HEK293T (cell line): ENCODE data around the gene DENND6A.

Source experiments
- CTCF ChIA-PET: fragments of 350-600 bp; formaldehyde crosslinking; extraction: SDS; loops from one replicate; lab custom pipeline; 2021; ENCODE audit warnings: antibody characterized with exemption, inconsistent platforms; lab: Yijun Ruan, JAX
- POLR2A ChIA-PET: fragments of 350-600 bp; formaldehyde crosslinking; extraction: SDS; loops from one replicate; lab custom pipeline; 2020; ENCODE audit warnings: antibody characterized with exemption, inconsistent platforms; lab: Yijun Ruan, JAX
- DNase-seq: peaks from one replicate; pipeline ENCODE4 v3.0.0; 2012; ENCODE audit warnings: mixed read lengths; ENCODE audit errors: extremely low spot score
- ARNT ChIP-seq: fragments of 450-650 bp; IDR thresholded peaks from 2 replicates; pipeline ENCODE4 v1.6.1; 2017; ENCODE audit warnings: mild to moderate bottlenecking
- BHLHE40 ChIP-seq: fragments of 450-650 bp; IDR thresholded peaks from 2 replicates; pipeline ENCODE4 v1.6.1; 2016; ENCODE audit warnings: mild to moderate bottlenecking, moderate library complexity, borderline replicate concordance
- CTBP1 ChIP-seq: fragments of 450-650 bp; IDR thresholded peaks from 2 replicates; pipeline ENCODE4 v1.6.1; 2016; ENCODE audit warnings: borderline replicate concordance
- ELF4 ChIP-seq: fragments of 450-650 bp; IDR thresholded peaks from 2 replicates; pipeline ENCODE4 v1.6.1; 2017; ENCODE audit warnings: antibody characterized with exemption
- FOXA1 ChIP-seq: fragments of 450-650 bp; IDR thresholded peaks from 2 replicates; pipeline ENCODE4 v1.6.1; 2016; ENCODE audit warnings: mild to moderate bottlenecking
- FOXK2 ChIP-seq: fragments of 450-650 bp; IDR thresholded peaks from 2 replicates; pipeline ENCODE4 v1.6.1; 2016; ENCODE audit warnings: mild to moderate bottlenecking
- FOXM1 ChIP-seq: fragments of 450-650 bp; IDR thresholded peaks from 2 replicates; pipeline ENCODE4 v1.6.1; 2017; ENCODE audit warnings: mild to moderate bottlenecking, borderline replicate concordance
- HDGF ChIP-seq: fragments of 450-650 bp; IDR thresholded peaks from 2 replicates; pipeline ENCODE4 v1.6.1; 2017; ENCODE audit warnings: antibody characterized with exemption, borderline replicate concordance
- L3MBTL2 ChIP-seq: fragments of 450-650 bp; conservative IDR thresholded peaks from 2 replicates; pipeline ENCODE4 v1.6.1; 2016; ENCODE audit warnings: mild to moderate bottlenecking
- LEF1 ChIP-seq: fragments of 450-650 bp; IDR thresholded peaks from 2 replicates; pipeline ENCODE4 v1.6.1; 2017; ENCODE audit warnings: mild to moderate bottlenecking, borderline replicate concordance
- NFRKB ChIP-seq: fragments of 450-650 bp; IDR thresholded peaks from 2 replicates; pipeline ENCODE4 v1.6.1; 2016; ENCODE audit warnings: mild to moderate bottlenecking, moderate library complexity
- SP1 ChIP-seq: fragments of 450-650 bp; IDR thresholded peaks from 2 replicates; pipeline ENCODE4 v1.6.1; 2017
- SUZ12 ChIP-seq: fragments of 450-650 bp; IDR thresholded peaks from 2 replicates; pipeline ENCODE4 v1.6.1; 2016; ENCODE audit warnings: mild to moderate bottlenecking
- TARDBP ChIP-seq: fragments of 450-650 bp; IDR thresholded peaks from 2 replicates; pipeline ENCODE4 v1.6.1; 2016
- ZNF384 ChIP-seq: fragments of 450-650 bp; IDR thresholded peaks from 2 replicates; pipeline ENCODE4 v1.6.1; 2016
- TF ChIP-seq, protein P1 (sequence below): fragments of 450-650 bp; IDR thresholded peaks from 2 replicates; pipeline ENCODE4 v1.6.1; 2016

Gene DENND6A

DNA sequence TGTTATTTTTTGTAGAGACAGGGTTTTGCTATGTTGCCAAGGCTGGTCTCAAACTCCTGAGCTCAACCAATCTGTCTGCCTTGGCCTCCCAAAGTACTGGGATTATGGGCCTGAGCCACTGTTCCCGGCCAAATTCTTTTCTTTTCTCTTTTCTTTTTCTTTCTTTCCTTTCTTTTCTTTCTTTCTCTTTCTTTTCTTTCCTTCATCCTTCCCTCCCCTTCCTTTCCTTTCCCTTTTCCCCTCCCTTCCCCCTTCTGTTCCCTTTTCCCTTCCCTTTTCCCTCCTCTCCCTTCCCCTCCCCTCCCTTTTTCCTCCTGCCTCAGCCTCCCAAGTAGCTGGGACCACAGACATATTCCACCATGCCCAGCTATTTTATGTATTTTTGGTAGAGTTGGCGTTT is 92.7 kb downstream of the DENND6A start:
- ChIA-PET POLR2A (no interaction called here), CTCF (no interaction called here)
- DNase-seq = no peak
- TF ChIP-seq NFRKB = no peak
- TF ChIP-seq TARDBP = no peak
- no peak for TF ChIP-seq FOXM1
- TF ChIP-seq, protein P1, sequence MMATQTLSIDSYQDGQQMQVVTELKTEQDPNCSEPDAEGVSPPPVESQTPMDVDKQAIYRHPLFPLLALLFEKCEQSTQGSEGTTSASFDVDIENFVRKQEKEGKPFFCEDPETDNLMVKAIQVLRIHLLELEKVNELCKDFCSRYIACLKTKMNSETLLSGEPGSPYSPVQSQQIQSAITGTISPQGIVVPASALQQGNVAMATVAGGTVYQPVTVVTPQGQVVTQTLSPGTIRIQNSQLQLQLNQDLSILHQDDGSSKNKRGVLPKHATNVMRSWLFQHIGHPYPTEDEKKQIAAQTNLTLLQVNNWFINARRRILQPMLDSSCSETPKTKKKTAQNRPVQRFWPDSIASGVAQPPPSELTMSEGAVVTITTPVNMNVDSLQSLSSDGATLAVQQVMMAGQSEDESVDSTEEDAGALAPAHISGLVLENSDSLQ = no peak
- TF ChIP-seq LEF1 = no peak
- no peak for TF ChIP-seq ARNT
- no peak for TF ChIP-seq SP1
- no peak for TF ChIP-seq ELF4
- no peak for TF ChIP-seq HDGF
- TF ChIP-seq FOXA1 = no peak
- TF ChIP-seq CTBP1 = no peak
- no peak for TF ChIP-seq ZNF384

DNA sequence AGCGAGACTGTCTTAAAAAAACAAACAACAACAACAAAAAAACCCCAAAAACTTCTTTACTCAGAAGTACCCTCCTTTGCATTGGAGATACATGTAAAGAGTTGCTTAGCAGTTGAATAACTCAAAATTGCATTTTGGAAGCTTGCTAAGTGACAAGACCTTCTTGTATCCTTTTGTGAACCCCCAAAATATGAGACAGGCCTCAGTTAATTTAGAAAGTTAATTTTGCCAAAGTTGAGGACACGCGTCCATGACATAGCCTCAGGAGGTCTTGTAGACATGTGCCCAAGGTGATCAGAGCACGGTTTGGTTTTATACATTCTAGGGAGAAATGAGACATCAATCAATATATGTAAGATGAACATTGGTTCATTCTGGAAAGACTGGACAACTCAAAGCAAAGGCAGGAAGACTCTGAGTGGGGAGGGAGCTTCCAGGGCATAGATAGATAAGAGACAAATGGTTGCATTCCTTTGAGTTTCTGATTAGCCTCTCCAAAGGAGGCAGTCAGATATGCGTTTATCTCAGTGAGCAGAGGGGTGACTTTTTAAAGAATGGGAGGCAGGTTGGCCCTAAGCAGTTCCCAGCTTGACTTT is 94.0 kb downstream of the DENND6A start:
- TF ChIP-seq ELF4 (no peak), BHLHE40 (no peak), LEF1 (no peak), ARNT (no peak), SP1 (no peak), FOXK2 (no peak), SUZ12 (no peak), NFRKB (no peak), CTBP1 (no peak), FOXA1 (no peak), FOXM1 (no peak), L3MBTL2 (no peak)
- TF ChIP-seq, protein P1 = no peak
- ChIA-PET POLR2A (interaction anchor here (0.6 to 1.9 kb wide), 2 partner anchors 43 to 157 kb away, joined by 3 to 5 read pairs; partner anchors contain the start of genes PDE12 and SLMAP), CTCF (interaction anchor here (0.7 kb wide), 1 partner anchor 501 kb away, joined by 3 read pairs; no protein-coding TSS in a partner anchor)
- no peak for DNase-seq

DNA sequence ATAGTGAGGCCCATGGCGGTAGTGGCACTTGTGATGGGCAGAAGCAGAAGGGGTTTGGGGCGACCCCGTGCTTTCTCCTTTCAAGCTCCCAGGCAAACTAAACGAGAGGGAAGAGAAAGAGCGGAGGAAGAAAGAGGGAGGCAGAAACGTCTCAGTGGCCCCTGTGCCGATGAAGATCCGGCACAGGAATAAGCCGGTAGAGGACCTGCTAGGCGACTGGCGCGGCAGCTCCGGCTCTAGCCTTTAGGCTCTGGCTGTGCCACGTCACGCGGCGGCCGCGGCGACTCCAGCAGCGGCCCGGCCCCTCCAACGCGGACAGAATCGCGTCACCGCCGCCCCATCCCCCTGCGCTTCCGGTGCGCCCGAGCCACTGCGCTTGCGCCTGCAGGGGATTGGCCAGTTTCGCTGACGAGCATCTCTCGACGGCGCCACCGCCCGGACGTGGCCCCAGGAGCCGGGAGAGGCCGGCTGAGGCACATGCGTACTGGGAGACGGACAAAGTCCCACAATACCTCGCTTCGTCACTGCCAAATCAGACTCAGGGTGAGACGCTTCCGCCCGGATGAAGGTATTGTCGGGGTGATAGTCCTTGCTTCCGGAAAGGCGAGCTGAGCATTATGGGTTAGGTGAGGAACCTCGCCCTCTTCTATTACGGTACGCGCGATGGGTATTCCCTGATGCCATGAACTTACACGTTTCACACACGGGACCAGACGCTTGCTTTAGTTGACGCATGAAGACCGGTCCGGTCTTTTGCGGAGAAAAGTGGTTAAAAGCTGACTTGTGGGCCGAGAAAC is 95.6 kb downstream of the DENND6A start, which contains the start of gene ARF4:
TSS of gene ARF4 (minus strand) at position 218 of the 797 bp plus-strand sequence. CDS start at position 14, 204 bp downstream.
- TF ChIP-seq SP1 = no peak
- TF ChIP-seq HDGF = peak; percentile 95; the same call in 1 of the 2 replicates
- TF ChIP-seq ELF4 = peak; percentile 77
- TF ChIP-seq, protein P1 = peak; percentile 68
- ChIA-PET POLR2A (interaction anchor here (0.6 to 5.4 kb wide), 11 partner anchors 11 to 158 kb away, joined by 3 to 30 read pairs (median 4); partner anchors contain the start of genes DENND6A, PDE12 and SLMAP), CTCF (no interaction called here)
- peak; percentile 98 for DNase-seq

DNA sequence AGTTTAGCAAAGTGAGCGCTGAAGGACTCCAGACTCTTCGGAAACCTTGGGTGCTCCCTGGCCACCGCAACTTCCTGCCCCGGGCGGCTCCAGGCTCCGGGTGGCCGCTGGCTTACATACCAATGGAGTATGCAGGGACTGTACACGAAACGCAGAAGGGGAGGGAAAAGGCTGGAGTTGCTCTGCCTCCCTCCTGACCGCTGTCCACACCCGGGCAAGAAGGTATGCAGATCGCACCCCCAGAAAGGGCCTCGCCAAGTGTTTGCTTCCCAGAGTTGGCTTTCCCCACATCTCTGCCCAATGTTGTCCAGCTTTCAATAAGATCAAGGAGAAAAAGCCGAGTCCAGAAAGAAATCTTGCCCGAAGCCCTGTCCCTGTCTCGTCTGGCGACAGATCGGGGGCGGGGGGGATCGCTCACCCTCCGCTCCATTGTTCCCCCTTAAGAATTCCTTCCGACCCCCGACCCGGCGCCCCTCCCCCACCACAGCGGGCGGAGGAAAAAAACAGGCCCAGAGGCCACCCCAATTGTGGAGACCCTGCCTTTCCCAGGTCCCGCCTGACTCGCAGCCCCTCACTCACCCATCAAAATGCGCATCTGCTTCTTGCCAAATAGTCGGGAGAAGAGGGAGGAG is 96.3 kb downstream of the DENND6A start:
- peak; percentile 50 for DNase-seq
- POLR2A ChIA-PET = interaction anchor here (0.8 to 5.4 kb wide), 7 partner anchors 16 to 150 kb away, joined by 3 to 30 read pairs (median 4); partner anchors contain the start of genes DENND6A and PDE12
- CTCF ChIA-PET = interaction anchor here (0.7 kb wide), 1 partner anchor 199 kb away, joined by 3 read pairs; no protein-coding TSS in a partner anchor
- TF ChIP-seq BHLHE40 (no peak), ELF4 (no peak), HDGF (no peak), L3MBTL2 (no peak), SP1 (no peak), ARNT (no peak), FOXA1 (no peak), CTBP1 (no peak), SUZ12 (no peak), TARDBP (no peak), ZNF384 (no peak), LEF1 (no peak), FOXM1 (no peak), FOXK2 (no peak), NFRKB (no peak)
- TF ChIP-seq, protein P1 = no peak

DNA sequence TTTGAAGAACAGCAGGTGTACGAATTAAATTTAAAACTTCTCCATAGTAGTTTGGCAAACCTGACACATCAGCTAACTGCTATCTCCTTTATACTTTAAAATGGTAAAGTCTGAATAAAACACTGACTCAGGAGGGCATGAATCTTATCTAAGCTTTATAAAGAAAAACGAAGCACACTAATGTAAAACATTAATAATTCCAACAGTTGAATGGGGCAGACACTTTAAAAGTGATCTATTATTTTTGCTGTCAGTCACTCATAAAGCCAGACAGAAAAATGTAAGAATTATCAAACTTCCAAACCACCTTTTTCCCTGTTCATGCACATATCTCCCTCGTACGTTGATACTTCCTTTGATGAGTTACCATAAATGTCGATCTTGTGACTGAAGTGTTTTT is 98.3 kb downstream of the DENND6A start:
- ChIA-PET POLR2A (interaction anchor here (5.4 kb wide), 1 partner anchor 38 kb away, joined by 30 read pairs; the partner anchor contains the start of gene PDE12), CTCF (no interaction called here)
- TF ChIP-seq, protein P1 = peak; percentile 56; the same call in 1 of the 2 replicates
- TF ChIP-seq ZNF384 (no peak), FOXA1 (no peak), L3MBTL2 (no peak)
- DNase-seq = no peak
